Aorta (tissue), 5 donors: ENCODE results near the gene NXPH2. TPM values are rescaled to one million over a fixed set of nuclear protein-coding genes. Genes with fewer than 3 reads are reported as not detected.

Source experiments
- ATAC-seq: fragments of 200-7000 bp; cut with Tn5 transposase; one replicate; pipeline ENCODE4 v1.9.1; 2022; ENCODE audit warnings: moderate library complexity; ENCODE audit not compliant: low FRiP score
- DNase-seq, 2 donors: peaks; one replicate each; pipeline ENCODE4 v3.0.0-alpha.2; 2020
- H3K27ac ChIP-seq, 2 donors: one replicate each; pipeline ENCODE4 v1.5.1; 2013; ENCODE audit warnings: low read length in 2 of 2, mild to moderate bottlenecking in 2 of 2, moderate library complexity in 2 of 2, control low read depth in 1 of 2, inconsistent platforms in 1 of 2, low read depth in 1 of 2
- H3K27me3 ChIP-seq, 2 donors: one replicate each; pipeline ENCODE4 v1.6.1; 2013; ENCODE audit warnings: control low read depth in 1 of 2, low read length in 1 of 2, mild to moderate bottlenecking in 1 of 2, moderate library complexity in 1 of 2; ENCODE audit not compliant: insufficient read depth in 2 of 2, control insufficient read depth in 1 of 2
- H3K36me3 ChIP-seq, 2 donors: one replicate each; pipeline ENCODE4 v1.6.1; 2013; ENCODE audit warnings: control low read depth in 1 of 2, low read length in 1 of 2, mild to moderate bottlenecking in 1 of 2; ENCODE audit not compliant: insufficient read depth in 2 of 2, control insufficient read depth in 1 of 2
- H3K4me1 ChIP-seq, 2 donors: one replicate each; pipeline ENCODE4 v1.6.1; 2013; ENCODE audit warnings: low read length in 2 of 2, control low read depth in 1 of 2, mild to moderate bottlenecking in 1 of 2, moderate library complexity in 1 of 2; ENCODE audit not compliant: insufficient read depth in 2 of 2, control insufficient read depth in 1 of 2
- H3K4me3 ChIP-seq, 2 donors: one replicate each; pipeline ENCODE4 v1.5.1; 2013; ENCODE audit warnings: low read length in 2 of 2, control low read depth in 1 of 2, mild to moderate bottlenecking in 1 of 2
- H3K9me3 ChIP-seq: one replicate; pipeline ENCODE4 v1.6.1; 2013; ENCODE audit warnings: mild to moderate bottlenecking, low read length; ENCODE audit not compliant: control insufficient read depth
- WGBS, 2 donors: extraction: QIAGEN DNeasy Blood & Tissue Kit; methylation state at CpG; one replicate each; pipeline ENCODE4 v1.1.7; 2013; 5-methylcytosine and 5-hydroxymethylcytosine counted together
- intact Hi-C, 2 donors: fragments of 100-400 bp; cut with DNase I; formaldehyde crosslinking; loops; one replicate each; pipeline versions ENCODE4 v1.14.2 to v1.15.0; 2022
- polyA plus RNA-seq, 2 donors: library from polyadenylated mRNA; stranded (reverse); fragments of 200-250 nt; gene quantifications; one replicate each; pipeline ENCODE4 v1.2.3, GENCODE V29; 2013
- total RNA-seq, 2 donors: library from RNA; stranded (reverse); fragmentation: NEBNext Ultra II Directional; extraction: Animal tissue kit (Norgen Biotek cat#: 25700); gene quantifications; one replicate each; pipeline ENCODE4 v1.2.1, GENCODE V29; 2021
- donor health status: healthy with polysubstance abuse.
- donor health status: Bipolar disorder and iron deficiency.
- donor health status: DM: no; HTN: no; CAD: no.
- donor health status: DM: no; HTN: no; CAD: no.
- donor health status: DM: yes; HTN: yes; CAD: no.

NXPH2 gene
- total and polyA plus RNA-seq, 4 donors, result not detected

- intact Hi-C loops, result no loop called here
- H3K27me3 ChIP-seq, result no peaks in the 10 kb centered on the region
These were observed 154.0 kb downstream of the NXPH2 start for GRCh38 chr2:138626148-138626547.

GRCh38 chr2:138622613-138623012 lies 157.6 kb downstream of the NXPH2 start:
- intact Hi-C loops, result no loop called here
- H3K27ac ChIP-seq, result no peak overlapping the region
- H3K4me3 ChIP-seq, result no peak overlapping the region
- no peaks in the 10 kb centered on the region for H3K36me3 ChIP-seq
- no peak for ATAC-seq
- no peaks in the 10 kb centered on the region for H3K4me1 ChIP-seq
- no peaks in the 10 kb centered on the region for H3K9me3 ChIP-seq
- DNase-seq, result no peak
- no peaks in the 10 kb centered on the region for H3K27me3 ChIP-seq
- 59 to 69% methylated on average over 3 of the region's 3 CpGs for WGBS, 2 donors

More at GRCh38 chr2:138626148-138626547, 154.0 kb downstream of the NXPH2 start:
- no peak for DNase-seq
- ATAC-seq, result no peak
- no peaks in the 10 kb centered on the region for H3K36me3 ChIP-seq
- H3K4me1 ChIP-seq, result no peaks in the 10 kb centered on the region
- H3K4me3 ChIP-seq, result no peak overlapping the region
- WGBS, 2 donors, result 95% methylated on average over 1 of the region's 1 CpG
- H3K27ac ChIP-seq, result no peak overlapping the region
- H3K9me3 ChIP-seq, result no peaks in the 10 kb centered on the region

- H3K4me1 ChIP-seq, result no peaks in the 10 kb centered on the region
- no peak for ATAC-seq
- no peaks in the 10 kb centered on the region for H3K27me3 ChIP-seq
- DNase-seq, result no peak
- no peak overlapping the region for H3K4me3 ChIP-seq
- intact Hi-C loops, result no loop called here
- H3K36me3 ChIP-seq, result no peaks in the 10 kb centered on the region
- no peak overlapping the region for H3K27ac ChIP-seq
- H3K9me3 ChIP-seq, result no peaks in the 10 kb centered on the region
- WGBS, 2 donors, result 67 to 78% methylated on average over 3 of the region's 3 CpGs
These were observed 159.1 kb downstream of the NXPH2 start for GRCh38 chr2:138621139-138621538.

GRCh38 chr2:138620431-138620830 lies 159.8 kb downstream of the NXPH2 start:
- Histone ChIP-seq H3K4me3 (no peak overlapping the region), H3K27me3 (no peaks in the 10 kb centered on the region), H3K9me3 (no peaks in the 10 kb centered on the region), H3K4me1 (no peaks in the 10 kb centered on the region), H3K27ac (no peak overlapping the region), H3K36me3 (no peaks in the 10 kb centered on the region)
- 47 to 67% methylated on average over 2 of the region's 2 CpGs for WGBS, 2 donors
- no peak for DNase-seq
- ATAC-seq, result no peak
- intact Hi-C loops, result no loop called here
